NCI-H146 treated with DMSO at 0.1 percent for 48 hours (cell line): ENCODE data around the gene IL7R.

Source experiments
- DNase-seq: peaks from one replicate; lab custom pipeline; 2025; ENCODE audit not compliant: unreplicated experiment; lab: John Stamatoyannopoulos, UW

The IL7R gene

GRCh38 chr5:35856765-35857351 is at the start of gene IL7R:
IL7R (plus strand) TSS chr5:35856891; CDS start chr5:35856978, 87 bp downstream.
- no peak for DNase-seq

GRCh38 chr5:35810601-35811000 is 46.1 kb upstream of the IL7R start:
- DNase-seq: no peak

DNA sequence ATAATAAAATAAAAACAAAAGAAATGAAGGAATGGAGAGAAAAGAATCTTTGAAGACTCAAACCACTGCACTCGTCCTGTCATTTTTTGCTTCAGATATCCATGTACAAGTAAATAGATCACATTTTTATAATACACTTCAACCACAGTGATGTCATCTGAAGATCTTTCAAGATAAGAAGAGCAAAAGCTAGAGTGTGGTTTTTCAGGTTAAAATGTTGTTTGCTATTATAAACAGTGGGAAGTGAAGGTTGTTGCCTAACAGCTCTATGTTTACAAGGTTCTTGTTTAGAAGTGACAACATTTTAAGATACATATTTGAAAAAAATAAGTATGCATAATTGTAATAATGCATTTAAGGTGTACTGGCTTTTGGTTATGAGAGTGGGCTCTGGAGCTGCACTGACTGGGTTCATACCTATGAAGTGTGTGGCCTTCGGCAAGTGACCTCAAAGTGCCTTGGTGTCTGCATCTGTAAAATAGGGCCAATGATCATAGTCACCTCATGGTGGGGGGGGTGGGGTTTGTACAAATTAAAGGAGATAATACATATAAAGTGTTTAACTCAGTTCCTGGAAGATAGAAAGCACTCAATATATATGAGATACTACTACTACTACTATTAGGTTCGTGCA is 45.5 kb upstream of the IL7R start:
- no peak for DNase-seq

DNA sequence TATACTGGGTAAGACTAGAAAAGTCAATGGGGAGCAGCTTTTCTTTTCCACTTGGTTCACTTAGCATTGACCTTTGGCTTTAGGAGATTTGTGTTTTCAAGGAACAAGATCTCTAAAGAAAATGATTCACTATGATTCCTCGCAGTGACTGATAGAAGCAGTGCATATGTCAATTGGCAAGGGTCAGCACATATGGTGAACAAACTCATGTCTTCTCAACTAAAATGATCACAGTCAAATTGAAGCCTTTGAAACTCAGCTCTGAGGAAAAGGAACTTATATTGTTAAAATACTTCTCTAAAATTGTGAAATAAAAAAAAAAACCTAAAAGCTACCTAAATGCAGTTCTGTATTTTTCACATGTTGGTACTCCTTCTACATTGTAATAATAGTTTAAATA is 43.2 kb upstream of the IL7R start:
- DNase-seq: no peak

GRCh38 chr5:35815089-35815936 is 41.4 kb upstream of the IL7R start:
- no peak for DNase-seq

DNA sequence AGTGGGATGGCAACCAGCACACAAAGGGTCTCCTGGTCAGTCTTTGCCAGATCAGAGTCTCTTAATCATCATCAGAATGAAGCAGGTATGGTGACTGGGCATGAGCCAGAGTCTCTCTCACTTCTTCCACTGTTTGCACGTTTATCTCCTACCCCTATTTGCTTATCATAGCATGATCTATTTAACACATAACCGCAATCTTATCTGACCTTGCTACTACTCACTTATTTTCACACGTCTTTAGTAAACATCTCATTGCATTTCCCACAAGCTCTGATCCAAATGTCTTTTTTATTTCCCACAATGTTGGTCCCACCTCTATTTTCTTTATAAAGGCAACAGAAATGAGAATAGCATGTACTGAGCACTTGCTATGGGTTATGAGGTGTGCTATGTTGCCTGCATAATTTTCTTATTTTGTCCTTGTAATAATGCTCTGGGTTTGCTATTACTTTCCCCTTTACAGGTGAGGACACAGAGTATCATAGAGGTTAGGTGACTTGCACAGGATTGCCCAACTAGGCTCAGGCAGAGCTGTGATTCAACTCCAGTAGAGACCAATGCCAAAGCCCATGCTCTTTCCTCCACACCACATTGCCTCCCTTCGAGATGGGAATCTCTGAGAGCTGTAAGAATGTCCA is 39.7 kb upstream of the IL7R start:
- DNase-seq: no peak

GRCh38 chr5:35819026-35819425 is 37.7 kb upstream of the IL7R start:
- DNase-seq: no peak

DNA sequence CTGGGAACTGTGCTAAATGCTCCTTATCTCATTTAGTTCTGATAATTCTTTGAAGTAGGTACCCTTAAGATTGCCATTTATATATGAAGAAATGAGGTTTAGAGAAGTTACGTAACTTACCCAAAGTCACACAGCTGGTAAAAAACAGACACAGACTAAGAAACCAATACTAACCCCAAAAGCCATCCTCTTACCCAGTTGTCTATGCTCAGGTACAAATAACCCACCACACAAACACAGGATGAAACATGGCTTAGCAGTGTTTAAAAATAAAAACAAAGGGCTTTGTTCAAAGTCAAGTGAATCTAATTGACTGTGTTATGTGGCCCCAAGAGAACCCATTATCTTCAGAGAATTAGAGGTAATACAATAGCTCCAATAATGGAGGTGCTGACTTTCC is 37.0 kb upstream of the IL7R start:
- DNase-seq: no peak

DNA sequence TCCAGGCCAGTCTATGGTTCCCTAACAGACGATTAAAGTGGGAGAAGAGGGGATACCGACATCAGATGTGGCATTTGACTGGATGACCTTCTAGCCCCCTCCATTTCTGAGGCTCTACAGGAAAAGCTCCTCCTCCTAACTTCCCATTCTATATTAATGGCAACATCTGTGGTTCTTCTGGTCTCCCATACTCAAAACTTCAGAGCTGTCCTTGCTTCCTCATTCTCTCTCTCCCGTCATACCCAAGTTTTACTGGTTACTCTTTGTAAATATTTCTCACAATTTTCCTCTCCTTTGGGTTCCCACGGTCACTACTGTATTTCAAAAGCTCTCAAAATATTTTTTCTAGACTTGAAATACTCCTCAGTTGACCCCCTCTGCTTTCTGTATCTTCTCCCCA is 36.0 kb upstream of the IL7R start:
- no peak for DNase-seq

GRCh38 chr5:35821513-35821912 is 35.2 kb upstream of the IL7R start:
- no peak for DNase-seq

DNA sequence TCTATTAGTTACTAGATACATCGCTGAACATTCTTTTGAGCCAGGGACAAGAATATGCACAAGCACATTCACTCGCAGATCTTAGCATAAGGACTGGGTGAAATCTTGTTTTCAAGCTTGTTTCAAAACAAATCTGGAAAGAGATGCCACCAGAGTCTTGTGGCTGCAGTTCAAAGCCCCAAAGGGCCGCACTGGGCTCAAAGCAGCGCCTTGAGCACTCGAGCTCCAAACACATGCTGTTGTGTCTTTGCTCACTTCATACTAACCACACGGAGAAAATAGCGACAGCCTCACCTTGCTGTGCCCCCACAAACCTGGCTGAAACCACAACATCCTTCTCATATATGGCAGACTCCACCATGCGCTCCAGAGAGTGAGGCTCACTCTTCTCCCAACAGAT is 34.2 kb upstream of the IL7R start:
- DNase-seq: no peak

- DNase-seq: no peak
Measured at GRCh38 chr5:35823347-35824098, 33.2 kb upstream of the IL7R start.

DNA sequence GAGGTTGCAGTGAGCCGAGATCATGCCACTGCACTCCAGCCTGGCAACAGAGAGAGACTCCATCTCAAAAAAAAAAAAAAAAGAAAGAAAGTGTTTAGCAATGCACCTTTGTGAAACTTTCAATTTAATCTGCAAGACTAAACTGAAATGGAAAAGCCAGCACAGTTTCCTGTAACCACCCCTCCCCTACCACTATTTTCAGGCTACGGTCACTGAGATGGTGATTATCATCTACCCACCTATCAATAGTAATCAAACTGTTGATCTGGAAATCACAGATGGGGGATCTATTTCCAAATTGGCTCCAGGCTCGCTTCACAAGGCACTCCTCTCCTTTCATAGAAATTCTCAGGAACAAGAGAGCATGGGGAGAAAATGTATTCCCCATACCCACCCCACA is 30.6 kb upstream of the IL7R start:
- no peak for DNase-seq

DNA sequence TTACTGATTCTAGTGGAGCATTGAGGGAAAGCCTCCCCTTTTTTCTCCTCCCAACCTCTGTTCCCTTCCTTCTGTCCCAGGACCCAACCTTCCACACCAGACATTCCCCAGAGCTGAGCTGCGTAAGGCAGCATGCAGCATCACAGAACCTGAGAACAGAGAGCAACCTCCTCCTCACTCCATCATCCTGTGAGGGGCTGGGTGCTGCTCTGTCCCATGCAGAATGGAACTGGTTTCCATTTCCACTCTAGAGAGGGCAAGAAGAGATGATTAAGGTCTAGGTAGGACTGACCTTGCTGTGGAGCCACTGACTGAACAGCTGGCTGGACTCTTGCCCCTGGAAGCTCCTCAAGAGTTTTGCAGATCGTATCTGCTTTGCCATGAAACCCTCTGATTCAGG is 30.1 kb upstream of the IL7R start:
- DNase-seq: no peak

DNA sequence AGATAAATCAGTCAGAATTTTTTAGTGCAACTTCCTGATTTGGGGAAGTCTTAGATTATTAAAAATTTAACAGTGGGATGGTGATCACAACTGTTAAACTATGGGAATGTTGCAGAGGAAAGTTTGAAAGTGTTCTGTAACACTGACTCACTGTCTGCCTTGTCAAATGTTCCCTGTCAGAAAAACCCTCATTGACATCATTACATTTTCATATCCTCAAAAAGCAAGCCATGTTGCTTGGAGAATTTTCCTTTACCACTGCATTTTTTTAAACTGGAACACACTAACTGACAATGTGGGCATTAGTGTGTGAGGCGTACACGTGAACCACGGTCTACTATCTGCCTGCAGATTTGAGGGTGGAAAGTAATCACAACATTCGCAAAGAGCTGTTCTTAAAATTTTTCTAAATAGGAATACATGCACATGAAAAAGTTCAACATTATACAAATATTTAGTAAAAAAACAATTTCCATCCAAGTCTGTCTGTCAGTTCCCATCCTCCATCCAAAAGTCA is 28.6 kb upstream of the IL7R start:
- DNase-seq: no peak

DNA sequence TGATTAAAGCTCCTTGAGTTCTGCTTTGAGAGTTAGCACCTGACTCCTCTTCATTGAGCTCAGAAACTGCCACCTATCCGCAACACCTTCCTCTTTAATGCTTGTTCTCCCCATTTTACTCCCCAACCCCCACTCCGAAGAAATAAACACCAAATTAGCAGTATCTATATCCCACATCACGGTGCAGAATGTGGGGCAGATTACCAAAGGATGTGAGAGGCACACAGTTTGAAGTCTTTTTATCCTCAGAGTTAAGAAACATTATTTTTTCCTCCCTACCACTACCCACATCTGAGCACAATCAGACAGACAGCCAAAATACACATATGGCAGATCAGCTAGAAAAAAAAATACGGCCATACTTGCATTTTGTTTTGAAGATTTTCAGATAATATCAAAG is 26.1 kb upstream of the IL7R start:
- DNase-seq: no peak

- DNase-seq: no peak
Measured at GRCh38 chr5:35832762-35833161, 23.9 kb upstream of the IL7R start.

DNA sequence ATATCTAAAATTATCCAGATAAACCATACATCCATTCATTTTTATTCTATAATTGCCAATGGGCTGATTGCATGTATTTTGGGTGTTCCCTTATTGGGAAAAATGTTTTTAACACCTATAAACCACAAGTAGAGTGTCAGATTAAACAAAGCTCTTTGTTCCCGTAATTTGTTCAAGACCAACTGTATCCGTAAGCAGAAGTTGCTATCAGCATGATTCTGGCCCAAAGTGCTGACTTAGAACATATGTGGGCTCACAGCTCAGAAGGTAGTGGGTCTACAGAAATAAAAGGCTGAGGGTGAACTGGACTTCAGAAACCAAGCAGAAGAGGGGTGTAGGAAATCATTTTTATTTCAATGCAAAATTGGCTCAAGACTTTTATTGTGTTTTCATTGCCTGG is 23.5 kb upstream of the IL7R start:
- DNase-seq: no peak

DNA sequence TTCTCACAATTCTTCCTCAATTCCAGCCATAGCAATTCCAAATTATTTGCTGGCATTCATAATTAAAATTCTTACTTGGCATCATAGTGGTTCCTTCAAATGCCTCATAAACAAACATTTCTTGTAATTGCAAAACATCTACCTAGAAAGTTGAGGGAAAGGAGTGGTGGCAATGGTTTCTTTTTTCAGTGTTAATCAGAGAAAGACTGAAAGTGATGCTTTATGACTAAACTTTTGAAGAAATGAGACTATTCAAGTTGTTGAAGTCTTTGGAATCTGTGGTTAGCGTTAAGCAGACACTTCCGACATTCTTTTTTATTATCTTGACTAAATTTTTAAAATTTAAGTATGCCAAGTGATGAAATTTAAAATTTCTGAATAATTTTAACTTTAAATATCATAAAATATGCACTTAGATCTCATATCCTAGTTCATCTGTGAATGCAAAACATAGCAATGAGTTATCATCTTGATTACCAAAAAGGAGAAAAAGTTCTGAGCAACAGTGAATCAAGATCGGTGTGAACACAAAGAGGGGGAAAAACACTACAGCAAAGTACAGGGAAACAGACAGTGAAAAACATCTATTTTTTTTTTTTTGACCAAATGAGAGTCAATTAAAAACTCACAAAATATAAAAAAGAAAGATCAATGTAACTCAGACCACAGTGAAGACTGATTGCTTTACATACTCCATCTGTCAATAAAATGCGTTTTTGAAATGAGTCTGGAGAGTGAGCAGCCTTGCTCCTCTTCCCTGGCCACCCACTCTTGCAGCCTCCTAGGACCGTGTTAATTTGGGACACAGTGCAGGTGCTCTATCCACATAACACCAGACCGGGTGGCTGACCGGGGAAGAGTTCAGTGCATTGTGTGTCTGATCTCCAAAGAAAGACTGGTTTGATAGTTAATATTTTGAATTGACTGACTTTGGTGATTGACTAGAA is 20.6 kb upstream of the IL7R start:
- DNase-seq: no peak
